AG10803 (cell line): ENCODE data around the gene GATA1.

ENCODE experiments used
- DNase-seq: peaks from one replicate; pipeline ENCODE4 v3.0.0; 2010; ENCODE audit warnings: low read depth
- H3K4me3 ChIP-seq: 2 replicates; pipeline ENCODE4 v1.5.1; 2011; ENCODE audit warnings: mild to moderate bottlenecking, low read length, control low read depth
- TF ChIP-seq, protein P1 (sequence below): conservative IDR thresholded peaks from 2 replicates; pipeline ENCODE4 v1.5.1; 2011; ENCODE audit warnings: mild to moderate bottlenecking, low read length, control low read depth, inconsistent platforms

GATA1 gene

GRCh38 chrX:48823053-48823452 lies 36.7 kb downstream of the GATA1 start:
- no peak for DNase-seq
- TF ChIP-seq, protein P1, sequence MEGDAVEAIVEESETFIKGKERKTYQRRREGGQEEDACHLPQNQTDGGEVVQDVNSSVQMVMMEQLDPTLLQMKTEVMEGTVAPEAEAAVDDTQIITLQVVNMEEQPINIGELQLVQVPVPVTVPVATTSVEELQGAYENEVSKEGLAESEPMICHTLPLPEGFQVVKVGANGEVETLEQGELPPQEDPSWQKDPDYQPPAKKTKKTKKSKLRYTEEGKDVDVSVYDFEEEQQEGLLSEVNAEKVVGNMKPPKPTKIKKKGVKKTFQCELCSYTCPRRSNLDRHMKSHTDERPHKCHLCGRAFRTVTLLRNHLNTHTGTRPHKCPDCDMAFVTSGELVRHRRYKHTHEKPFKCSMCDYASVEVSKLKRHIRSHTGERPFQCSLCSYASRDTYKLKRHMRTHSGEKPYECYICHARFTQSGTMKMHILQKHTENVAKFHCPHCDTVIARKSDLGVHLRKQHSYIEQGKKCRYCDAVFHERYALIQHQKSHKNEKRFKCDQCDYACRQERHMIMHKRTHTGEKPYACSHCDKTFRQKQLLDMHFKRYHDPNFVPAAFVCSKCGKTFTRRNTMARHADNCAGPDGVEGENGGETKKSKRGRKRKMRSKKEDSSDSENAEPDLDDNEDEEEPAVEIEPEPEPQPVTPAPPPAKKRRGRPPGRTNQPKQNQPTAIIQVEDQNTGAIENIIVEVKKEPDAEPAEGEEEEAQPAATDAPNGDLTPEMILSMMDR, result no peak
- H3K4me3 ChIP-seq, result no peak overlapping the region

- no peak overlapping the region for H3K4me3 ChIP-seq
- DNase-seq, result no peak
- TF ChIP-seq, protein P1, result no peak
Measured at GRCh38 chrX:48824066-48824465, 37.7 kb downstream of the GATA1 start.

DNA sequence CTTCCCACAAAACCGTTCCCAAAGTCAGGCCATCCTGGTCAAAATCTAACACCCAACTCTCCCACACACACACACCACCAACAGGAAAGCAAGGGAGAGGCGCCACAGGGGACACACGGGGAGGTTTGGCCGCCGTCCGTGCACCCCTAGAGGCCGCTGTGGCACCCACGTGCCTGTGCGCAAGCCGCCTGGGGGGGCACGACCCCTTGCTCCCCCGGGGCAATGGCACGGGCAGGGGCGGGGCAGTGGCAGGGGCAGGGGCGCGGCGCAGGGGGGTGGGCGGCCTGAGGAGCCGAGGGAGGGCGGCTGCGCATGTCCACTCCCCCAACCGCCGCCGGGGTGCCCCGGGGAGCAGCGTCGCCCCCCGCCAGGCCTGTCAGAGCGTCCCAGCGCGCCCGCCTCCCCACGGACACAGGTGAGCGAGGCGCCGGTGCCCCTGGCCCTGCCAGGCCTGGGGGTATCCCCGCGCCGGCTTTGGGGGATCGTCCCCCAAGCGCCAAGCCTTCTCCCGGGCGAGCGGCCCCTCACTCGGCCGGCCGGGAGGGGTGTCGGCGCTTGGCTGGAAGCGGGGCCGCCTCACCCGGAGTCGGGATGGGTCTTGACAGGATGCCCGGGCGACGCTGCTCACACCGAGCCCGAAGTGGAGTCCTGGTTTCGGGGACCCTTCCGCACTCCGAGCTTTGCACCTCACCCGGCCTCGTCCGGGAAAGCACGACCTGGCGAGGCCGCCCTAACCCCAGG lies 39.9 kb downstream of the GATA1 start, which contains the start of gene ERAS:
Gene ERAS (plus strand): TSS at position 379 of the 741 bp plus-strand sequence. CDS start 2,611 bp downstream, outside the sequence.
- H3K4me3 ChIP-seq, result no peak within 1 kb of the TSS
- TF ChIP-seq, protein P1, result no peak
- no peak for DNase-seq

GRCh38 chrX:48826876-48827653 lies 40.7 kb downstream of the GATA1 start:
- no peak overlapping the region for H3K4me3 ChIP-seq

GRCh38 chrX:48827654-48827968 lies 41.2 kb downstream of the GATA1 start:
- TF ChIP-seq, protein P1, result no peak
- no peak overlapping the region for H3K4me3 ChIP-seq
- no peak for DNase-seq

More at GRCh38 chrX:48826876-48827653, 40.7 kb downstream of the GATA1 start:
- DNase-seq, result no peak
- TF ChIP-seq, protein P1, result no peak

DNA sequence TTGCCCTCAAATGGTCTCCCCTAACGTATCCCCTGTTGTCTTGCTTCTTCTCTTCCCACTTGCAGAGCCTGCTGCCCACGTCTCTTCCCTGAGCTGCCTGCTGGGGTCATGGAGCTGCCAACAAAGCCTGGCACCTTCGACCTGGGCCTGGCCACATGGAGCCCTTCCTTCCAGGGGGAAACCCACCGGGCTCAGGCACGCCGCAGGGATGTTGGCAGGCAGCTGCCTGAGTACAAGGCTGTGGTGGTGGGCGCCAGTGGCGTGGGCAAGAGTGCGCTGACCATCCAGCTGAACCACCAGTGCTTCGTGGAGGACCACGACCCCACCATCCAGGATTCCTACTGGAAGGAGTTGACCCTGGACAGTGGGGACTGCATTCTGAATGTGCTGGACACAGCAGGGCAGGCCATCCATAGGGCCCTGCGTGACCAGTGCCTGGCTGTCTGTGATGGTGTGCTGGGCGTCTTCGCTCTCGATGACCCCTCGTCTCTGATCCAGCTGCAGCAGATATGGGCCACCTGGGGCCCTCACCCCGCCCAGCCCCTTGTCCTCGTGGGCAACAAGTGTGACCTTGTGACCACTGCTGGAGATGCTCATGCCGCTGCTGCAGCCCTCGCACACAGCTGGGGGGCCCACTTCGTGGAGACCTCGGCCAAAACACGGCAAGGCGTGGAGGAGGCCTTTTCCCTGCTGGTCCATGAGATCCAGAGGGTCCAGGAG lies 42.8 kb downstream of the GATA1 start:
- TF ChIP-seq, protein P1, result no peak
- no peak for DNase-seq
- H3K4me3 ChIP-seq, result no peak overlapping the region
